ENCODE measurements around the gene CHST9. TPM values are rescaled to one million over a fixed set of nuclear protein-coding genes. Genes with fewer than 3 reads are reported as not detected.

The CHST9 gene
- total RNA-seq, 6 experiments from 2014 or later: 3.8 to 24.2 (median 9.8) TPM

DNA sequence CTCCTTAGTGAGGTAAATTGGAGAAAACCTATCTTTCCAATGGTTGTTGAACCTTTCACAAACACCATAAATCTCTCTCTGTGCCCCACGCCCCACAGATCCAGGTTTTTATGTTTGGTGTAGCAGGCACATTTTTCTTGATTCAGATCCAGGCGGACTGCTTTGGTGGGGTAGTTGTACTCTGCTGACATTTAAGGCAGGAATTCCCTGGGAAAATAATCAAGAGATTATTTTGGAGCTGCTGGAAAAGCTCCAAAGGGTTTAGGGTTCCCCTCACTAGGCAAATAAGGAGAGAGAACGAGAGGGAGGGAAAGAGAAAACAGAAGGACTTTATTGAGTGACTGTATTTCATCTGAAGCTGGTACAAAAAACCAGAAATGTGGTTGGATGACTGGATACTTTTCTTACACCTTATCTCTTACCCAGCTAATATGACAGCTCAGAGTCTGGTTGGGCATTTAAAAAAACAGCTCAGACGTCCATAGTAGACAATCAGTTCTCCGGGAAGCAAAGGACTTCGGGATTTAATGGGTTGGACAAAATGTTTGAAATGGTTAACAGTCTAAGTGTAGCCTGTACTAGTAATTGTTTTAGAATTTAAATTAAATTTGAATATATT lies 316.0 kb downstream of the CHST9 start:
- Histone ChIP-seq H3K27ac (no peak overlapping the region), H3K9me3 (no peaks in the 10 kb centered on the region), H3K27me3 (no peaks in the 10 kb centered on the region), H3K36me3 (no peaks in the 10 kb centered on the region), H3K4me1 (no peaks in the 10 kb centered on the region), H3K4me3 (no peak overlapping the region)
- 70% methylated on average over 5 of the region's 6 CpGs for WGBS (ENCODE audit: insufficient coverage, low coverage, low lambda C conversion rate, missing lambda C conversion rate)
- ATAC-seq: no peak
- intact Hi-C loops (cut with DNase I): no loop called here
- no peak for TF ChIP-seq POLR2A (IDR thresholded peaks at IDR 0.05)
- TF ChIP-seq, protein P1, sequence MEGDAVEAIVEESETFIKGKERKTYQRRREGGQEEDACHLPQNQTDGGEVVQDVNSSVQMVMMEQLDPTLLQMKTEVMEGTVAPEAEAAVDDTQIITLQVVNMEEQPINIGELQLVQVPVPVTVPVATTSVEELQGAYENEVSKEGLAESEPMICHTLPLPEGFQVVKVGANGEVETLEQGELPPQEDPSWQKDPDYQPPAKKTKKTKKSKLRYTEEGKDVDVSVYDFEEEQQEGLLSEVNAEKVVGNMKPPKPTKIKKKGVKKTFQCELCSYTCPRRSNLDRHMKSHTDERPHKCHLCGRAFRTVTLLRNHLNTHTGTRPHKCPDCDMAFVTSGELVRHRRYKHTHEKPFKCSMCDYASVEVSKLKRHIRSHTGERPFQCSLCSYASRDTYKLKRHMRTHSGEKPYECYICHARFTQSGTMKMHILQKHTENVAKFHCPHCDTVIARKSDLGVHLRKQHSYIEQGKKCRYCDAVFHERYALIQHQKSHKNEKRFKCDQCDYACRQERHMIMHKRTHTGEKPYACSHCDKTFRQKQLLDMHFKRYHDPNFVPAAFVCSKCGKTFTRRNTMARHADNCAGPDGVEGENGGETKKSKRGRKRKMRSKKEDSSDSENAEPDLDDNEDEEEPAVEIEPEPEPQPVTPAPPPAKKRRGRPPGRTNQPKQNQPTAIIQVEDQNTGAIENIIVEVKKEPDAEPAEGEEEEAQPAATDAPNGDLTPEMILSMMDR (IDR thresholded peaks at IDR 0.05): no peak
- no peak for DNase-seq

DNA sequence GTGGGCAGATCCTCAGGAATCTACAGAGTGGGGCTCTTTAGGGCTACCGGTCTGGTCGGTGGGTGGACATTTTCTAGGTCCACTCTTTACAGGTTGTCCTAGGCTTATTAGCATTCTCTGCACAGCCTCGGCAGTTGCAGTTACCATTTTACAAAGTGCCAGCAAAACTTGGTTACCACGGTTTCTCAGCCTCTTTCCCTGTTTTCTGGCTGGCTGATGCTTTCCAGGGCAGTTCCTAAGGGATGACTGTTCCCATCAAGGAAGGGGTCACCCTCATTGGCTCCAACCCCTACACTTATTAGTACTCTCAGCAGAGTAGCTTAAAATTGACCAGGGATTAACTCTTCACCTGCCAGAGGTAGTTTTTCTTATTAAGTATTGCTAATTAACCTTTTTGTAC lies 317.6 kb downstream of the CHST9 start:
- Histone ChIP-seq H3K9me3 (no peaks in the 10 kb centered on the region), H3K4me1 (no peaks in the 10 kb centered on the region), H3K36me3 (no peaks in the 10 kb centered on the region), H3K27ac (no peak overlapping the region), H3K4me3 (no peak overlapping the region), H3K27me3 (no peaks in the 10 kb centered on the region)
- no peak for ATAC-seq
- no CpG with 5 or more reads among the region's 4 CpGs for WGBS (ENCODE audit: insufficient coverage, low coverage, low lambda C conversion rate, missing lambda C conversion rate)
- intact Hi-C loops (cut with DNase I): no loop called here
- DNase-seq: no peak
- no peak for TF ChIP-seq POLR2A (IDR thresholded peaks at IDR 0.05)
- TF ChIP-seq, protein P1 (IDR thresholded peaks at IDR 0.05): no peak

DNA sequence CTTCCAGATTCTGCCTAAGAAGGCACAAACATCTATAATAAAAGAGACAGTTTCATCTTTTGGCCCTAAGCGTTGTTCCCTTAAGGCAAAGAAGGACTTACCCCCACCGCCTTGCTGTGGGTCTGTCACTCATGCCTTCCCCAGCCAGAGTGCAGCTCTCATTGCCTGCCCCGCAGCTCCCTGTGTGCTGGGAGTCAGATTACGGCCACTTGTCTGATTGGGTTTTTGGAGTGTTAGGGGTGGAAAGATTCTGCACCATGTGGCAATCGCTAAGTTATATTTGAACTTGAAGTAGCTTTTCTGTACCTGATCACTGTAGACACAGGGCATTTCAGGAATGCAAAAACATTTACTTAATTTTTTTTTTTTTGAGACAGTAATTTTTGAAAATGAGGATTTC lies 319.6 kb downstream of the CHST9 start, which contains the start of gene AQP4:
AQP4 (minus strand) TSS at position 151 of the 400 bp plus-strand sequence; CDS start at position 133, 18 bp downstream.
- no peaks in the 10 kb centered on the region for H3K27me3 ChIP-seq
- 68% methylated on average over 4 of the region's 5 CpGs for WGBS (ENCODE audit: insufficient coverage, low coverage, low lambda C conversion rate, missing lambda C conversion rate)
- no peaks in the 10 kb centered on the region for H3K9me3 ChIP-seq

DNA sequence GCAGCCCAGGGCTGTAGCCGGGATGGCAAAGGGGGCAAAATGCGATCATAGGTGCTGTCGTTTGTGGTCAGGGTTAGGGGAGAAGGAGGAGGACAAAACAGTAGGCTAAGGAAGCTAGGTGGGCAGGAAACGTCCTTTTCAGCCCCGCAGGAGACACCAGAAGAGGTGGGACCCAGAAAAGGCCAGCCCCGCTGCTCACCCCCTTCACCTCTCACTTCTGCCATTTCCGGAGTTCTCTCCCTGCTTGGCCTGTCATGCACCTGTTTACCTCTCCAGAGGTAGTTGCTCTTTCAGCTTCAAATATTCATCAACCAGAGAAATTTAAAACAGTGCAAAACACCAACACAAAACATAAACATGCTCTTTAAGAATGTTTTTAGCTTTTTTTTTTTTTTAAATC lies 320.4 kb downstream of the CHST9 start:
- no peak for TF ChIP-seq POLR2A (IDR thresholded peaks at IDR 0.05)
- TF ChIP-seq, protein P1 (IDR thresholded peaks at IDR 0.05): no peak
- intact Hi-C loops (cut with DNase I): no loop called here
- Histone ChIP-seq H3K27me3 (no peaks in the 10 kb centered on the region), H3K4me3 (no peak overlapping the region), H3K4me1 (no peaks in the 10 kb centered on the region), H3K27ac (no peak overlapping the region), H3K36me3 (no peaks in the 10 kb centered on the region), H3K9me3 (no peaks in the 10 kb centered on the region)
- no peak for ATAC-seq
- 72% methylated on average over 7 of the region's 7 CpGs for WGBS (ENCODE audit: insufficient coverage, low coverage, low lambda C conversion rate, missing lambda C conversion rate)
- DNase-seq: no peak

More for the DNA sequence above, 319.6 kb downstream of the CHST9 start, which contains the start of gene AQP4:
- DNase-seq (no peak), ATAC-seq (no peak)
- no peak within 1 kb of the TSS for H3K4me3 ChIP-seq
- H3K36me3 ChIP-seq: no peaks in the 10 kb centered on the region
- no peak for TF ChIP-seq POLR2A (IDR thresholded peaks at IDR 0.05)
- intact Hi-C loops (cut with DNase I): no loop called here
- no peak within 1 kb of the TSS for H3K27ac ChIP-seq
- H3K4me1 ChIP-seq: no peaks in the 10 kb centered on the region

DNA sequence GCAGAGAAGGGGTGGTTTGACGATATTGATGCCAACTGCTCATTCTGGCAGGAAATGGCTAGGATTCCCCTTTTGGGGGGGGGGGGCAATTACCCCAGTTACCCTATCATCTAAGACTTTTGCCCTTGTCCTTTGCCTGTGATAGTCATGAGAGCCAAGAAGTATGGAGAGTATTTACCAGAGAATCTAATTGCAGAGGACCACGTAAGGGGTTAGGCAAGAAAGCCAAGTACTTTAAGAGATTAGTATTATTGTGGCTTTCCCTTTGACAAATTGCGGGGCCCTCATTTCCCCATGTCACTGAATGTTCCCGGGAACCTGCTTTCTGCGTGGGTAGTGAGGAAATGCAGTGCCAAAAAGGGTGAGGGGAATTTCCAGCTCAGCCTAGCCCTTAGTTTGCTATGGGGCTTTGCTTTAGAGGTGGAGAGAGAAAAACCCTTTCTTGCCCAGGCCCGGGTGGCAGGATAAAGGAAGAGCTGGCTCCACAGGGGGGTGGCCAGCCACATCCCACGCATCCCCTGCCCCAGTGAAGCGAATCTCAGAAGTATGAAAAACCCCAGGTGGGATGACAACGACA lies 321.1 kb downstream of the CHST9 start:
- Histone ChIP-seq H3K36me3 (no peaks in the 10 kb centered on the region), H3K9me3 (no peaks in the 10 kb centered on the region), H3K27ac (no peak overlapping the region), H3K4me1 (no peaks in the 10 kb centered on the region), H3K27me3 (no peaks in the 10 kb centered on the region), H3K4me3 (no peak overlapping the region)
- TF ChIP-seq, protein P1 (IDR thresholded peaks at IDR 0.05): no peak
- no peak for TF ChIP-seq POLR2A (IDR thresholded peaks at IDR 0.05)
- intact Hi-C loops (cut with DNase I): no loop called here
- 59% methylated on average over 8 of the region's 9 CpGs for WGBS (ENCODE audit: insufficient coverage, low coverage, low lambda C conversion rate, missing lambda C conversion rate)
- ATAC-seq: no peak
- no peak for DNase-seq
